HG02678 (cell line): ENCODE measurements around the gene PIGW.
"Not testable (repeated sequence)": the region's sequence is repeated elsewhere in the genome, so short reads cannot be mapped to it uniquely, and the experiment has no call there.

Source experiments
- ATAC-seq: cut with Tn5 transposase; IDR thresholded peaks from one replicate; pipeline ENCODE4 v1.9.1; 2021; ENCODE audit warnings: mild to moderate bottlenecking, moderate library complexity; ENCODE audit not compliant: unreplicated experiment

PIGW gene

GRCh38 chr17:36508439-36508838 lies 26.3 kb upstream of the PIGW start:
- ATAC-seq = not testable (repeated sequence)

- no peak for ATAC-seq
These were observed 25.4 kb upstream of the PIGW start for GRCh38 chr17:36509272-36509985.

GRCh38 chr17:36510636-36511035 lies 24.2 kb upstream of the PIGW start:
- ATAC-seq = no peak

GRCh38 chr17:36511216-36511615 lies 23.6 kb upstream of the PIGW start:
- ATAC-seq = no peak

GRCh38 chr17:36512641-36513040 lies 22.1 kb upstream of the PIGW start:
- ATAC-seq = no peak

GRCh38 chr17:36514856-36515255 lies 19.9 kb upstream of the PIGW start:
- ATAC-seq = no peak

GRCh38 chr17:36515837-36516236 lies 18.9 kb upstream of the PIGW start:
- no peak for ATAC-seq

- no peak for ATAC-seq
These were observed 11.7 kb upstream of the PIGW start for GRCh38 chr17:36523113-36523512.

GRCh38 chr17:36524428-36524876 lies 10.3 kb upstream of the PIGW start:
- ATAC-seq = no peak

- no peak for ATAC-seq
These were observed 9.7 kb upstream of the PIGW start for GRCh38 chr17:36525113-36525512.

GRCh38 chr17:36525888-36526287 lies 8.9 kb upstream of the PIGW start:
- no peak for ATAC-seq

- no peak for ATAC-seq
These were observed 7.1 kb upstream of the PIGW start for GRCh38 chr17:36527621-36528250.

GRCh38 chr17:36529121-36529520 lies 5.7 kb upstream of the PIGW start:
- no peak for ATAC-seq

GRCh38 chr17:36532435-36532975 lies 2.3 kb upstream of the PIGW start:
- no peak for ATAC-seq

GRCh38 chr17:36533935-36534839 lies 600 bp upstream of the PIGW start:
- peak; percentile 33 for ATAC-seq

GRCh38 chr17:36535669-36536081 lies 888 bp downstream of the PIGW start:
- ATAC-seq = no peak

GRCh38 chr17:36540696-36541095 lies 5.9 kb downstream of the PIGW start:
- ATAC-seq = no peak

- ATAC-seq = no peak
These were observed 8.0 kb downstream of the PIGW start for GRCh38 chr17:36542755-36543154.

GRCh38 chr17:36544044-36544306 lies 9.2 kb downstream of the PIGW start:
- no peak for ATAC-seq

GRCh38 chr17:36544307-36545076 lies 9.7 kb downstream of the PIGW start, which contains the start of gene GGNBP2:
Gene GGNBP2, plus strand, starts transcription at chr17:36544919. Its CDS starts 806 bp downstream, at chr17:36545725.
- peak; percentile 53 for ATAC-seq

GRCh38 chr17:36545077-36545464 lies 10.3 kb downstream of the PIGW start:
- peak; percentile 39 for ATAC-seq
